ENCODE data around the gene KIAA0825.

DNA sequence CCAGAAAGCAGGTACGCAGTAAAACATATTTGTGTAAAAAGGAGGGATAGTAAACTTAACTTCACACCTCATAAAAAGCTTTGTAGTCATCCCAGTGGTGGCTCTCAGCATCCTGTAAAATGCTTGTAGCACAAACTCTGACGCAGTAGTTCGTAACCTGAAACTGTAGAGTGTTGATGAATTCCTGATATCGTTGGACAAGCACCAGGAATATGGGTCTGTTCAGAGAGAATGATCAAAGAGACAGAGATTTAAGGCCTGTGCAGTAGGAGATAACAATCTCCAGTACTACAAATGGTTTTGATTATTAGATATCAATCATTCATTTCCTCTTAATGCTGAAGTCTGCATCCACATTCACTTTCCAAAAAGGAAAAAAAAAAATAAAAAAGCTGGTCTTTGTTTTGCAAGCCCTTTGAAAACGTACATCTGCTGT lies 148.5 kb downstream of the KIAA0825 start:
- TF ChIP-seq, protein P1, sequence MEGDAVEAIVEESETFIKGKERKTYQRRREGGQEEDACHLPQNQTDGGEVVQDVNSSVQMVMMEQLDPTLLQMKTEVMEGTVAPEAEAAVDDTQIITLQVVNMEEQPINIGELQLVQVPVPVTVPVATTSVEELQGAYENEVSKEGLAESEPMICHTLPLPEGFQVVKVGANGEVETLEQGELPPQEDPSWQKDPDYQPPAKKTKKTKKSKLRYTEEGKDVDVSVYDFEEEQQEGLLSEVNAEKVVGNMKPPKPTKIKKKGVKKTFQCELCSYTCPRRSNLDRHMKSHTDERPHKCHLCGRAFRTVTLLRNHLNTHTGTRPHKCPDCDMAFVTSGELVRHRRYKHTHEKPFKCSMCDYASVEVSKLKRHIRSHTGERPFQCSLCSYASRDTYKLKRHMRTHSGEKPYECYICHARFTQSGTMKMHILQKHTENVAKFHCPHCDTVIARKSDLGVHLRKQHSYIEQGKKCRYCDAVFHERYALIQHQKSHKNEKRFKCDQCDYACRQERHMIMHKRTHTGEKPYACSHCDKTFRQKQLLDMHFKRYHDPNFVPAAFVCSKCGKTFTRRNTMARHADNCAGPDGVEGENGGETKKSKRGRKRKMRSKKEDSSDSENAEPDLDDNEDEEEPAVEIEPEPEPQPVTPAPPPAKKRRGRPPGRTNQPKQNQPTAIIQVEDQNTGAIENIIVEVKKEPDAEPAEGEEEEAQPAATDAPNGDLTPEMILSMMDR (conservative IDR thresholded peaks at IDR 0.05; ENCODE audit: low read depth, low read length): no peak
- no peak for TF ChIP-seq EZH2 (IDR thresholded peaks at IDR 0.05; ENCODE audit: low read length, unreplicated experiment)
- no peak for TF ChIP-seq EZH2phosphoT487 (IDR thresholded peaks at IDR 0.05; ENCODE audit: borderline replicate concordance, low read length)

Measured in PC-3 (cell line).